DMS153 (cell line): Measurements from ENCODE around the gene RNF17.
"Not testable (repeated sequence)": the region's sequence is repeated elsewhere in the genome, so short reads cannot be mapped to it uniquely, and the experiment has no call there.

Experiments used
- DNase-seq: peaks from one replicate; lab custom pipeline; 2025; lab: John Stamatoyannopoulos, UW

RNF17 gene, protein sequence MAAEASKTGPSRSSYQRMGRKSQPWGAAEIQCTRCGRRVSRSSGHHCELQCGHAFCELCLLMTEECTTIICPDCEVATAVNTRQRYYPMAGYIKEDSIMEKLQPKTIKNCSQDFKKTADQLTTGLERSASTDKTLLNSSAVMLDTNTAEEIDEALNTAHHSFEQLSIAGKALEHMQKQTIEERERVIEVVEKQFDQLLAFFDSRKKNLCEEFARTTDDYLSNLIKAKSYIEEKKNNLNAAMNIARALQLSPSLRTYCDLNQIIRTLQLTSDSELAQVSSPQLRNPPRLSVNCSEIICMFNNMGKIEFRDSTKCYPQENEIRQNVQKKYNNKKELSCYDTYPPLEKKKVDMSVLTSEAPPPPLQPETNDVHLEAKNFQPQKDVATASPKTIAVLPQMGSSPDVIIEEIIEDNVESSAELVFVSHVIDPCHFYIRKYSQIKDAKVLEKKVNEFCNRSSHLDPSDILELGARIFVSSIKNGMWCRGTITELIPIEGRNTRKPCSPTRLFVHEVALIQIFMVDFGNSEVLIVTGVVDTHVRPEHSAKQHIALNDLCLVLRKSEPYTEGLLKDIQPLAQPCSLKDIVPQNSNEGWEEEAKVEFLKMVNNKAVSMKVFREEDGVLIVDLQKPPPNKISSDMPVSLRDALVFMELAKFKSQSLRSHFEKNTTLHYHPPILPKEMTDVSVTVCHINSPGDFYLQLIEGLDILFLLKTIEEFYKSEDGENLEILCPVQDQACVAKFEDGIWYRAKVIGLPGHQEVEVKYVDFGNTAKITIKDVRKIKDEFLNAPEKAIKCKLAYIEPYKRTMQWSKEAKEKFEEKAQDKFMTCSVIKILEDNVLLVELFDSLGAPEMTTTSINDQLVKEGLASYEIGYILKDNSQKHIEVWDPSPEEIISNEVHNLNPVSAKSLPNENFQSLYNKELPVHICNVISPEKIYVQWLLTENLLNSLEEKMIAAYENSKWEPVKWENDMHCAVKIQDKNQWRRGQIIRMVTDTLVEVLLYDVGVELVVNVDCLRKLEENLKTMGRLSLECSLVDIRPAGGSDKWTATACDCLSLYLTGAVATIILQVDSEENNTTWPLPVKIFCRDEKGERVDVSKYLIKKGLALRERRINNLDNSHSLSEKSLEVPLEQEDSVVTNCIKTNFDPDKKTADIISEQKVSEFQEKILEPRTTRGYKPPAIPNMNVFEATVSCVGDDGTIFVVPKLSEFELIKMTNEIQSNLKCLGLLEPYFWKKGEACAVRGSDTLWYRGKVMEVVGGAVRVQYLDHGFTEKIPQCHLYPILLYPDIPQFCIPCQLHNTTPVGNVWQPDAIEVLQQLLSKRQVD (N-terminal part only)

DNA sequence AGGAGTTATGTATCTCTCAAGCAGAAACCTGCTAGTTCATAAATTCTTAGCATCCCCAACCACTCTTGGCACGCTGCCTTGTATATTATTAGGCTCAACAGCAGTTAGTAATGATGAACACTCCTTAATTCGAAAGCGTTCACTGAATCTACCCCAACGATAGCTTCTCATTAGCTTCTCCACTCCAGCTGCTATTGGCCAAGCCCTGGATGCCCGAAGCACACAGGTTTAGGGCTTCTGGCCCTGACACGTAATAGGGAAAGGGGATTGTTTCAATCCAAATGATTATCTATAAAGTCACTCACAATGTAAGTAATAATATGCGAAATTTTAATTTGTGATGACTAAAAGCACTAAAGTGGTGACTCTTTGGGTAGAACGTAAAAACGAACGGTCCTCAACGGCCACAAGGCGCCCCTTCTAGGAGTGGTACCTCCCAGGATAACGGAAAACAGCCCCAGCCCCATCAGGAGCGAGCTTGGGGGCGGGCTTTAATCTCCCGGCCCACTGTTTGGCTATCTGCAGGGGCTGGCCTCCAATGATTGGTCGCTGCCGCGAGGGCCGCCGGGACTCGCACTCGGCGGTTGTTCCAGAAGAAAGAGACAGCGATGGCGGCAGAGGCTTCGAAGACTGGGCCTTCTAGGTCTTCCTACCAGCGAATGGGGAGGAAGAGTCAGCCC is at the start of gene RNF17:
Gene RNF17 (plus strand): TSS at position 574 of the 680 bp plus-strand sequence. CDS start 35 bp downstream, at position 609.
- no peak for DNase-seq

DNA sequence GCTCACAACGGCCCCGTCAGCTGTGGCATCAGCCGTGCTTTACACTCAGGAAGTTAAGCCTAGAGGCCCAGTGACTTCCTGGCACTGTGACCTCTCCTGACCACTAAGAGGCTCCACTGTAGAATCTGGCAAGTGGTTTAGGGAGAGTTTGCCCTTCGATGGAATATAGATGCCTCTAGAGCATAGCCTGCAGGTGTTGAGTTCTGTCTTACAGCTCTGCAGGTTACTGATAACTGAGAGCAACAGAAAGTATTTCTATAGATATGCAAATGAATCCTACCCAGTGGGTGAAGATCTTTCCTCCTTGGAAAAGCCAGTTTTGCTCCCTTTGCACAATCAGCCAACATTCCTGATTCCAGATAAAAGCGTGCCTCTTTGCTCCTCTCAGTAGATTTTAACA is 48.0 kb upstream of the RNF17 start:
- DNase-seq = no peak

DNA sequence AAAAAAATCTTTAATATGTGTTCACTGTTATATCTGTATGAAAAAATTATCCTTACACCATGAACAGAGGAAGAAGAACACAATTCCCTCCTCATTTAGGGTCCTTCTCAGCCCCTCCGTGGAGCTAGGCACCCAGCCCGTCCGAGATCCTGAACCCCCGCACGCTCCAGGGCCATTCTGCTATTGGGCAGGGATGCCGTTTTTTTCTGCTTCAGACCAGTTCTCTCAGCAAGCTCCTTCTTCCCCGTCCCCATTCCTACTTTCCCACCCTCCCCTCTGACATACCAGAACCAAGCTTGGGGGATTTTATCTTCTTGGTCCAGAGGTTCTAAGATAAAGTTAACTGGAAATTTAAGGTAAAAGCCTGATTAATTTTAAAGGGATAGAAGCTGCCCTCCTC is 47.5 kb upstream of the RNF17 start:
- DNase-seq = no peak

DNA sequence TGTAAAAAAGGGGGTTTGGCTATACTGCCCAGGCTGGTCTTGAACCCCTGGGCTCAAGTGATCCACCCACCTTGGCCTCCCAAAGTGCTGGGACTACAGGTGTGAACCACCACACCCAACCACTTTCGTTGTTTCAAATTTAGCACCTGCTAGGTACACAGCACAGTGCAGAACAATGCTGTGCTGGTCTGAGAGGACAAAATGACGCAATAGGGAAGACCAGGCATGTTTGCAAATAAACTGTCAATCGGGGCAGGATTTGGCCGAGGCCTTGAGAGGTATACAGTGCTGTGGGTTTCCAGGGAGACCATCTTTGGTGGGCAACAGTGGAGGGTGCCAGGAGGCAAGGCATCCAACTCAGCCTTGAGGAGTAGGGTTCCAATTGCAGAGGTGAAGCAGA is 46.8 kb upstream of the RNF17 start:
- no peak for DNase-seq

DNA sequence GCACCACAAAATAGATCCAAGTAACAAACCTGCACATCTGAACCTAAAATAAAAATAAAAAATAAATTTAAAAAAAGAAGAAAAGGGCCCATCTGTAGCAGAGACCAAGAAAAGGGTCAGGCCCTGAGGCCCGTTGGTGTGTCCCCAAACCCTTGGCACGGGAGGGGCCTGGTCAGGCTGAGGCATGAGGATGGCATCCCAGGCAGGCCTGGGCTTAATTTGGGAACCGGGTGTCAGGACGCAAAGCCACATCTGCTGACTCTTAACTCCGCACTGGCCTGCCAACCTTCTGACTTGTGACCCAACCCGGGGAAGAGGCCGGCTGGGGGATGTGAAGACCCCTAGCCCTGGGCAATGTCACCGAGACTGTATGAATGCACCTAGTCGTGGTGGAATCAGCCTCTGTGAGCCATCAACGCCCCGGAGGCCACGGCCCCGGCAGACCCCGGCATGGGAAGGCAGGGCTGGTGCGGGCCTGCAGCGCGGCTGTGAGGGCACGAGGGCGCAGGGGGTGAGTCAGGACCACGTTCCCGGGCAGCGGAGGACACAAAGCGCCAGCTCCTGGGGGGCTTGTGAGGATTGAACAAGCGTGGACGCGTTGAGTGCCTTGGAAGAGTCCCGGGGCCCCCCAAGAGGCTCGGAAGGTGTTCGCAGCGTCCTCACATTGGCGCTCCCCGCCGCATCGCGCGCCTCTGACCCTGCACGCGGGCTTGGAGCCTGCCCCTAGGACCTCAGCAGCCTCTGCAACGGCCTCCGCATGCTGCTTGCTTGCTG is 45.6 kb upstream of the RNF17 start:
- no peak for DNase-seq

DNA sequence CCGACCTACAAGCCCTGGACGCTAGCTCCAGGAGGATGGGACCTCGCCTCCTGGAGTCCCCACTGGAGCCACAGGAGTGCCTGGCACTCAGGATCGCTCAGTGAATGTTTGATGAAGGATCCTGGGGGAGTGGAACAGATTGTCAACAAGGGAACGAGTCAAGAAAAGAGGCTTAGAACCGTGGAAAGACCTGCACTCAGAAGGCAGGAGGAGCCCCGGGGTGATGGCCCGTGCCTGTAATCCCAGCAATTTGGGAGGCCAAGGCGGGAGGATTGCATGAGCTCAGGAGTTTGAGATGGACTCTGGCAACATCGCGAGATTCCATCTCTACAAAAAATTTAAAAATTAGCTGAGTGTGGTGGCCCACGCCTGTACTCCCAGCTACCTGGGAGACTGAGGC is 44.8 kb upstream of the RNF17 start:
- no peak for DNase-seq

DNA sequence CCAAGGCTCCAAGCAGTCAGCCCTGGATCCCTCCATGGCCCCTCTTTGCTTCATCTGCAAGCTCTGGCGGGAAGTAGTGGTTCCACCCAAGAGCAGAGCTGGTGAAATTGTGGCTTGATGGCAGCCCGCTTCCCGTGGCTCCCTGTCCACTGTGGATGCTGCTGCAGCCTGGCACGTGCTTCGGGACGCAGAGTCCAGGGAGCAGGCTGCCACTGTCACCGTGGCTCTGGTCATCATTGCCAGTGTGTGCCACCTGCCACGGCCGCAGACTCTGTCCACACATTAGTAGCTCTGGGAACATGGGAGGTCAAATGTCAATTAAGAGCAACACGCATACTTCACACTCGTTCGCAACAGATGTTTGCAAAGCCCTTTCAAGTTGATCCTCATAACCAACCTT is 40.8 kb upstream of the RNF17 start:
- no peak for DNase-seq

DNA sequence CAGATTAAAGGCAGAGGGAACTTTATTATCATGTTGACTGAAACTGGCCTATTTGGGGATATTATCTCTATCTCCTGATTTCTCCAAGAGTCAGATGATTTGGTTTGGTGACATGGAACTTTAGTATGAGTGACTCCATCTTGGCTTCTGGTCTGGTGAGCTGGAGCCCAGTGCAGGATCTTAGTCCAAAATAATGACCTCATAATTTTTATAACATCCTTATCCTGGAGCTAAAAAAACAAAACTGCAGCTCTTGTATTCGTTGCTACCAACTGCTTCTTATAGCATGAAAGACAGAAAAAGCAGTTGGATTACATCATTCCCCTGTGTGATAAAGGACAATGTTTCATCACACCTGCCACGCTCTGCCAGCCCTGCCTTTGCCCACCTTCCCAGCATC is 39.3 kb upstream of the RNF17 start:
- no peak for DNase-seq

DNA sequence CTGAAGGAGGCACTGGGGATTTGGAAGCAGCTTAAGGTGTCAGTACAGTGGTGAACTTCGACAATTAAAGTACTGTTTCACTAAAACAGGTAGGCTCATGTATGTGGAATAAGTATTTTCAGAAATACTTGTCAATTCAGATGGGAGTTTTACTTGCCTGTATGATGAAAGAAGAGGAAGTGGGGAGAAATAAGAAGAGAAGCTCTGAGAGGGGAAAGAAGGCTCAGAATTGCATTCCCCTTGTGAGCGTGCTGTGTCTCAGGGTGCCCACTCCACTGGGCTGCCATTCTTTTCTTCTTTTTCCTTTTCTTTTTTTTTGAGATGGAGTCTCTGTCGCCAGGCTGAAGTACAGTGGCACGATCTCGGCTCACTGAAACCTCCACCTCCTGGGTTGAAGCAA is 38.6 kb upstream of the RNF17 start:
- no peak for DNase-seq

DNA sequence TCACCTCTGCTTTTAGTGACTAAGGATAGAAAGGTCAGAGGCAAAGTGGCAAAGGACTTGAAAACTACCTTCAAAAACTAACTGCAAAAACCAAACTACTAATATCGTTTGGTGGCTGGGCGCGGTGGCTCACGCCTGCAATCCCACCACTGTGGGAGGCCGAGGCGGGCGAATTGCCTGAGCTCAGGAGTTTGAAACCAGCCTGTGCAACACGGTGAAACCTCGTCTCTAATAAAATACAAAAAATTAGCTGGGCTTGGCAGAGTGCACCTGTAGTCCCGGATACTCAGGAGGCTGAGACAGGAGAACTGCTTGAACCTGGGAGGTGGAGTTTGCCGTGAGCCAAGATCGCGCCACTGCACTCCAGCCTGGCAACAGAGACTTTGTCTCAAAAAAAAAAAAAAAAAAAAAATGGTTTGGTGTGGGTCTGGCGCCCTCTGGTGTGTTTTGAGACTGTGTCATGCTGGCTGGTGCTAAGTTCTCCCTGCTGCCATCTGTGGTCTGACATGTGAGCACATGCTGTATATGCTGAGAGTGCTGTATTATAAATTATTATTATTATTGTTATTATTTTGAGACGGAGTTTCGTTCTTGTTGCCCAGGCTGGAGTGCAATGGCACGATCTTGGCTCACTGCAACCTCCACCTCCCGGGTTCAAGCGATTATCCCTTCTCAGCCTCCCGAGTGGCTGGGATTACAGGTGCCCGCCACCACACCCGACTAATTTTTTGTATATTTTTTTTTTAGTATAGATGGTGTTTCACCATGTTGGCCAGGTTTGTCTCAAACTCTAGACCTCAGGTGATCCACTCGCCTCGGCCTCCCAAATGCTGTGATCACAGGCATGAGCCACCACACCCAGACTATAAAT is 36.0 kb upstream of the RNF17 start:
- peak; percentile 42 for DNase-seq

DNA sequence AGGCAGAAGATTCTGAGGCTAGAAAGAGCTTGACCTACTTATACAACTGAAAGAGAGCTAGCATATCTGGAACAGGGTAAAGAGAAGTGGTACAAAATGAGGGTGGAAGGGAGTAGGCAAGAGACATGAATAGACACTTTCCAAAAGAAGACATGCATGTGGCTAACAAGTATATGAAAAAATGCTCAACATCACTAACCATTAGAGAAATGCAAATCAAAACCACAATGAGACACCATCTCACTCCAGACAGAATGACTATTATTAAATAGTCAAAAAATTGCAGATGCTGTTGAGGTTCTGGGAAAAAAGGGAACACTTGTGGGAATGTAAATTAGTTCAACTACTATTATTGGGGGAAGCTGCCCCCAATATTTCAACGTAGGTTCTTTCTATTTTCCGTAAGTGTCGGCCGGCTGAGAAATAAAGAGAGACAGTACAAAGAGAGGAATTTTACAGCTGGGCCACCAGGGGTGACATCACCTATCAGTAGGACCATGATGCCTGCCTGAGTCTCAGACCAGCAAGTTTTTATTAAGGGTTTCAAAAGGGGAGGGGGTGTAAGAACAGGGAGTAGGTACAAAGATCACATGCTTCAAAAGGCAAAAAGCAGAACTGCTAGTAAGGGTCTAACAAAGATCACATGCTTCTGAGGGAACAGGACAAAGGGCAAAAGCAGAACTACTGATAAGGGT is 32.9 kb upstream of the RNF17 start:
- DNase-seq = not testable (repeated sequence)

DNA sequence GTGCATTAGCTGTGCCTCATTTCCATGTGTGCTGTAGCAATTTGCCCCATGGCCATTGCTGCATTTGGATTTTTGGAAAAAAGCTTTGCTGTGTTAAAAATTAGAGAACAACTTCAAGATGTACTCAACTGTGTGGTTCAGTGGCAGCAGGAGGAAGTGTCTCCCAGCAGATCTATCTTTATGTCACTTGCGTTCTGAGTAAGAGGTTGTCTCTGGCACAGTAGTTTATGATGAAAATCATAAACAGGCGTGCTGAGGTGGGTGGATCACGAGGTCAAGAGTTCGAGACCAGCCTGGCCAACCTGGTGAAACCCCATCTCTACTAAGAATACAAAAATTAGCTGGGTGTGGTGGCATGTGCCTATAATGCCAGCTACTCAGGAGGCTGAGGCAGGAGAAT is 29.0 kb upstream of the RNF17 start:
- DNase-seq = no peak

DNA sequence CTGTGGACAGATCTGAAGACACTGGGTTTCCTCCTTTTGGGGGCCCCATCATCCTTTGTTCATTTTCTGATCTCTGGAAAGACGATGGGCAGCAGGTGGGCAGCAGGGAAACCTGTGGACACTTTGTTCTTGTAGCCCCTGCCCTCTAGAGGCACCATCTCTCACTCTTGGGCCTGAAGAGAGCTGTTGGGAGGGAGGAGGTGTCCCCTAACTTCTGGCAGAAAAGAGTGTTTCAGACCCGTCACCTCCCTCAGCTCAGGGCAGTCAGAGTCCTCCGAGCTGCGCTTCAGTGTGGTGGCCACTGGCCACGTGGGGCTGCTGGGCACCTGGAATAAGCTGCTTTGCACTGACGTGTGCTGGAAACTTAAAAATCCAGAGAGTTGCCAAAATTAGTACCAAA is 26.9 kb upstream of the RNF17 start:
- DNase-seq = no peak

DNA sequence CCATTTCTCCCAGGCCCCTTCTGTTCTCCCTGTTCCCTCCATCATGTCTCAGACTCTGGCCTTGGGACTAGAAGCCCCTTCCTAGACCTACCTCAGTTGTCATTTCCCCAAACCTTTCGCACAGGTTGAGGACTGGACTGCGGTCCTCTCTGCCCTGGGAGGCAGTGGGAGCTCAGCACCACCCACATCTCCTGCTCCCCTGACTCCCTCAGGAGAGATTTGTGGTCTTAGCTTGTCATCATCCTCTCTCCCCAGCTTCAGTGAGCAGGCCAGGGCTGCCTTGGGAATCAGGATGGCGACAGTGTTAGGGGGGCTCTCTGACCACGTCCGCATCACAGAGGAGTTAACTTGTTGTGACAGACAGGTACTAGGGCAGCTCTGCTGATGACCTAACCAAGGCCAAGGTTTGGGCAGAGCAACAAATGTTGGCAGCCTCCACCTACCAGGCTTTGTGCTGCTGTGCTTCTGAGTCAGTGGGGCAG is 25.6 kb upstream of the RNF17 start:
- no peak for DNase-seq

DNA sequence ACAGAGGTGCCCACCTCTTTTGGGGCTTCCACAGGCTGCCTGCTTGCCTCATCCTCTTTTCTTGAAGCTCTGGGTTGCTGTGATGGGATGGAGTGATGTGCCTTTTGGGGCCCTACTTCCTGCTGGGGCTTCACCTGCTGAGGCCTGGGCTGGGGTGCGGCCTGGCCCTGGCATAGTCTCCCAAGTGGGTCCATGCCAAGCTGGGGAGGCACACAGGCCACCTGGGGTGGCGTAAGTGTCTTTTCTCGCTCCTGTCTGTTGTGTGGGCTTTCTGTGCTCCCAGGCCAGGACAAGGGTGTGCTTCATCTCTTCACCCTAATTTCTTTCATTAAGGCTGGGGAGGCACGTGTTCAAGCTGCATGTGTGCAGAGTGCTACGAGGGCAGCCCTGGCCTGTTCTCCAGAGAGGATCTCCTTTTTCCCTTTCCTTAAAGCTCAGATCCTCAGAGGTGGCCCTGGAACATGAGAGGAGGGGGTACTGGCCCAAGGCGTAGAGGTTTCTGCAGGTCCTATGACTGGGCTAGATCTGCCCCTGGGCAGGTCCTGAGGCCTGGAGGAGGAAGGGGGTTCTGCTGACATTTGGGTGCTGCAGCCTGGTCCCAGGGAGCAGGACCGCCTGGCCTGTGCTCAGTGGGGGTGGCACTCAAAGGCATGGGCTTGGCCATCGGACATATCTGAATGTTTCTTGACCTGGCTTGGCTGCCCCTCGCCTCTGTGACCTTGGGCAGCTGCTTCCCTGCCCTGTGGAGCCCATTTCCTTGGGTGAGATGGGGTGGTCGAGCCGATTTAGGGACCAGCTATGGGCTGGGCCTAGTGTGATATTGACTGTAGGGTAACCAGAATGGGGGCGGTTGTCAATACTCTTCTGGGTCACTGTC is 23.7 kb upstream of the RNF17 start:
- no peak for DNase-seq

DNA sequence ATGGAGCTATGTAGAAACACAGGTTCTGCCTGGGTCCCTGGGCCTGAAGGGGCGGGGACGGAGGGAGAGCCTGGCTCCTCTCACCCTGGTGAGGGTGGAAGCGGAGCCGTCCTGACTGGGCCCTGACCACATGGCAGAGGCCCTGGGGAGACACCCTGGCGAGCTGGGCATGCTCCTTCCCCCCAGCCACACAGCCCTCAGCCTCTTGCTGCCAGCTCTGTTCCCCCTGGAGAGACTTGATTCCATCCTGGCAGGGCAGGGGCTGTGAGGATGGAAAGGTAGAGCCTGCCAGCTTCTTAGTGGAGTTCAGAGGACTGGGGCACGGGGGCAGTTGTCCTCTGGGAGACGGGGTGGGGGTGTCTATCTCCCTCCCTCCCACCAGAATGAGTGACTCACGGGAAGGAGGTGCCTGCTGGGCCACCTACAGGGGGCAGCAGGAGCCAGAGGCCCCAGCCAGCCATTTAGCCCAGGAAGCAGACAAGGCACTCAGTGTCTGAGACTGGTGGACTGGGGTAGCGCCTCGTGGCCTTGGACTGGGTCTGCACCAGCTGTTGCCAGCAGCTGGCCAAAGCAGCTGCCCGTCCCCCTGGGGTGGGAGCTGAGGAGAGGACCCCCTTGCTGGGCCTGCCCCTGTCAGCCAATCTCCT is 22.8 kb upstream of the RNF17 start:
- DNase-seq = no peak

DNA sequence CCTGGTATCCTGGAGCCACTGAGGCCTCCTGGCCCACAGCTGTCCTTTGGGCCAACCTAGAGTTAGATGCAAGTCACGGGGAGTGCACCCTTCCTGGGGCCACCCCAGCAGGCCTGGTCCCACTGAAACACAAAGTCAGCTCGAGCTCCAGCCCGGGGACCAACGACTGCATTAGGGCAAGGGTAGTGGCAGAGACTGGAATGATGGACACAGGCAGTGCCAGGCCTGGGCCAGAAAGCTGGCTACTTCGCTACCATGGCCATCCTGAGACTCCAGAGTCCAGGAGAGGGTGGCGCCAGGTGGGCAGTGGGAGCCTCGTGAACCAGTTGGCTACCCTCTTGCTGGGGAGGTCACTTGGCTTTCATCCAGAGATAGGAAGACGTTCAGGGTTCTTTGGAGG is 22.2 kb upstream of the RNF17 start:
- no peak for DNase-seq

DNA sequence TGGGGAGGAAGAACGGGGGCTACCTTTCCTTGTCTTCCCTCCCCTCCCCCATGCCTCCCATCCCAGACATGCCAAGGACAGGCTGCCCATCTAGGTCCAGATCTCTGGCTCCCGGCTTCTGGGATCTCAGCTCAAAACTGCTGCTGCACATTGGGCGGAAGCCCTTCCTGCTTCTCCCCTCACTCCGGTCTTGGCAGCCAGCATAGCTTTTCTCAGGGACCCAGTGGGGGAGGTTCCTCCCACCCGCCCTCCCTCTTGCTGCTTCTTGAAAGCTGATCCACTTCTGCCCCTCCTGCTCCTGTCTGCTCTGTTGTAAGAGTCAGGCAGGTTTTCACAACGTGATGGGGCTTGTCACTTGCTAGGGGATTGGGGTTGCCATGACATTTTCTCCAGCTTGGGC is 21.7 kb upstream of the RNF17 start:
- DNase-seq = no peak
